Astrocyte (in vitro differentiated cells and primary cell): Measurements from ENCODE around the gene ADGRD2. TPM values are rescaled to one million over a fixed set of nuclear protein-coding genes. Genes with fewer than 3 reads are reported as not detected.

Experiments used
- DNase-seq: peaks from one replicate; pipeline ENCODE4 v3.0.0-alpha.2; 2010; ENCODE audit warnings: low read depth
- FAIRE-seq: peaks from 2 replicates; lab custom pipeline; 2011; peaks lifted over from hg19 to GRCh38; lab: Jason Lieb, UNC
- H2AFZ ChIP-seq: 2 replicates; pipeline ENCODE4 v1.6.0; 2012; ENCODE audit warnings: low read depth, low read length, inconsistent platforms
- H3K27ac ChIP-seq: 2 replicates; pipeline ENCODE4 v1.5.1; 2011; ENCODE audit warnings: low read depth, low read length, inconsistent platforms
- H3K27me3 ChIP-seq: 2 replicates; pipeline ENCODE4 v1.6.0; 2011; ENCODE audit warnings: low read length, inconsistent platforms; ENCODE audit not compliant: insufficient read depth
- H3K36me3 ChIP-seq: 2 replicates; pipeline ENCODE4 v1.5.1; 2011; ENCODE audit warnings: low read length, inconsistent platforms; ENCODE audit not compliant: insufficient read depth
- H3K4me1 ChIP-seq: 2 replicates; pipeline ENCODE4 v1.5.1; 2011; ENCODE audit warnings: low read length, inconsistent platforms; ENCODE audit not compliant: insufficient read depth
- H3K4me2 ChIP-seq: 2 replicates; pipeline ENCODE4 v1.6.0; 2012; ENCODE audit warnings: low read length, inconsistent platforms
- H3K4me3 ChIP-seq: 2 replicates; pipeline ENCODE4 v1.5.1; 2011; ENCODE audit warnings: low read depth, mild to moderate bottlenecking, low read length, inconsistent platforms; ENCODE audit not compliant: insufficient read depth
- H3K79me2 ChIP-seq: 2 replicates; pipeline ENCODE4 v1.6.0; 2012; ENCODE audit warnings: mild to moderate bottlenecking, low read length, inconsistent platforms; ENCODE audit not compliant: insufficient read depth
- H3K9ac ChIP-seq: 2 replicates; pipeline ENCODE4 v1.6.0; 2012; ENCODE audit warnings: mild to moderate bottlenecking, low read length, inconsistent platforms
- H3K9me3 ChIP-seq: 2 replicates; pipeline ENCODE4 v1.5.1; 2012; ENCODE audit warnings: low read depth, mild to moderate bottlenecking, low read length, inconsistent platforms; ENCODE audit not compliant: insufficient read depth
- H4K20me1 ChIP-seq: 2 replicates; pipeline ENCODE4 v1.6.0; 2012; ENCODE audit warnings: low read length, inconsistent platforms; ENCODE audit not compliant: insufficient read depth
- H3K27ac Mint-ChIP-seq: one replicate; pipeline ENCODE4 v1.8.0; 2021; ENCODE audit warnings: mild to moderate bottlenecking, mixed read lengths; ENCODE audit not compliant: unreplicated experiment
- H3K27me3 Mint-ChIP-seq: one replicate; pipeline ENCODE4 v1.8.0; 2021; ENCODE audit warnings: low read depth, mixed read lengths; ENCODE audit not compliant: unreplicated experiment
- H3K36me3 Mint-ChIP-seq: one replicate; pipeline ENCODE4 v1.8.0; 2021; ENCODE audit warnings: low read depth, mixed read lengths; ENCODE audit not compliant: unreplicated experiment
- H3K4me1 Mint-ChIP-seq: one replicate; pipeline ENCODE4 v1.8.0; 2021; ENCODE audit warnings: low read depth, mixed read lengths; ENCODE audit not compliant: unreplicated experiment
- H3K4me3 Mint-ChIP-seq: one replicate; pipeline ENCODE4 v1.8.0; 2021; ENCODE audit warnings: mild to moderate bottlenecking, moderate library complexity, mixed read lengths; ENCODE audit not compliant: unreplicated experiment
- H3K9me3 Mint-ChIP-seq: one replicate; pipeline ENCODE4 v1.8.0; 2021; ENCODE audit warnings: mild to moderate bottlenecking, mixed read lengths; ENCODE audit not compliant: unreplicated experiment
- CTCF ChIP-seq: IDR thresholded peaks from 2 replicates; pipeline ENCODE4 v1.5.1; 2011; ENCODE audit warnings: low read depth, mild to moderate bottlenecking, inconsistent platforms, low read length, moderate library complexity; ENCODE audit not compliant: insufficient read depth
- EZH2 ChIP-seq: IDR thresholded peaks from 2 replicates; pipeline ENCODE4 v1.6.1; 2012; ENCODE audit warnings: mild to moderate bottlenecking, low read length, inconsistent platforms; ENCODE audit not compliant: insufficient read depth
- total RNA-seq: library from RNA; stranded (reverse); gene quantifications from 2 replicates; pipeline ENCODE4 v1.2.1, GENCODE V29; 2021

The ADGRD2 gene
- total RNA-seq, 1 donor from 2014 or later: not detected

GRCh38 chr9:124520206-124520596 lies 70.0 kb downstream of the ADGRD2 start:
- no peaks in the 10 kb centered on the region for H3K9me3 ChIP-seq
- Mint-ChIP-seq H3K36me3 (peaks cover 29% of the 10 kb centered on the region), H3K9me3 (peaks cover 2% of the 10 kb centered on the region), H3K4me3 (peak overlapping the region; percentile 5), H3K27ac (no peak overlapping the region), H3K27me3 (peaks cover 4% of the 10 kb centered on the region), H3K4me1 (no peaks in the 10 kb centered on the region)
- H3K4me2 ChIP-seq: no peak overlapping the region
- DNase-seq (no peak), FAIRE-seq (no peak)
- H2AFZ ChIP-seq: no peak overlapping the region
- H3K79me2 ChIP-seq: no peaks in the 10 kb centered on the region
- H3K4me1 ChIP-seq: no peaks in the 10 kb centered on the region
- H3K27me3 ChIP-seq: peaks cover 10% of the 10 kb centered on the region
- H3K9ac ChIP-seq: no peak overlapping the region
- no peaks in the 10 kb centered on the region for H3K36me3 ChIP-seq
- no peak overlapping the region for H3K27ac ChIP-seq
- no peaks in the 10 kb centered on the region for H4K20me1 ChIP-seq
- no peak overlapping the region for H3K4me3 ChIP-seq
- no peak for TF ChIP-seq CTCF

- no peaks in the 10 kb centered on the region for H3K36me3 ChIP-seq
- peaks cover 2% of the 10 kb centered on the region for H3K9me3 Mint-ChIP-seq
- H3K27ac ChIP-seq: no peak overlapping the region
- H3K79me2 ChIP-seq: no peaks in the 10 kb centered on the region
- peaks cover 10% of the 10 kb centered on the region for H3K27me3 ChIP-seq
- no peak overlapping the region for H3K4me3 Mint-ChIP-seq
- TF ChIP-seq EZH2: no peak
- no peak for TF ChIP-seq CTCF
- H4K20me1 ChIP-seq: no peaks in the 10 kb centered on the region
- peaks cover 4% of the 10 kb centered on the region for H3K27me3 Mint-ChIP-seq
- no peak overlapping the region for H3K9ac ChIP-seq
- FAIRE-seq (no peak), DNase-seq (no peak)
- H3K4me3 ChIP-seq: no peak overlapping the region
- H3K4me1 ChIP-seq: no peaks in the 10 kb centered on the region
- no peaks in the 10 kb centered on the region for H3K4me1 Mint-ChIP-seq
- H3K9me3 ChIP-seq: no peaks in the 10 kb centered on the region
- H3K4me2 ChIP-seq: no peak overlapping the region
- H3K27ac Mint-ChIP-seq: no peak overlapping the region
- peaks cover 29% of the 10 kb centered on the region for H3K36me3 Mint-ChIP-seq
- no peak overlapping the region for H2AFZ ChIP-seq
Measured at GRCh38 chr9:124521142-124521541, 70.9 kb downstream of the ADGRD2 start.

GRCh38 chr9:124522121-124523098 lies 72.2 kb downstream of the ADGRD2 start:
- Histone ChIP-seq H3K4me3 (no peak overlapping the region), H3K4me1 (peaks cover 1% of the 10 kb centered on the region), H3K79me2 (no peaks in the 10 kb centered on the region), H3K4me2 (no peak overlapping the region), H4K20me1 (no peaks in the 10 kb centered on the region), H3K27ac (no peak overlapping the region), H3K27me3 (peaks cover 10% of the 10 kb centered on the region), H3K9ac (no peak overlapping the region), H3K36me3 (no peaks in the 10 kb centered on the region), H3K9me3 (no peaks in the 10 kb centered on the region), H2AFZ (no peak overlapping the region)
- DNase-seq (no peak), FAIRE-seq (no peak)
- no peak overlapping the region for H3K27ac Mint-ChIP-seq
- TF ChIP-seq EZH2 (no peak), CTCF (no peak)
- peaks cover 23% of the 10 kb centered on the region for H3K36me3 Mint-ChIP-seq
- peaks cover 2% of the 10 kb centered on the region for H3K4me1 Mint-ChIP-seq
- H3K9me3 Mint-ChIP-seq: peaks cover 2% of the 10 kb centered on the region
- no peak overlapping the region for H3K4me3 Mint-ChIP-seq
- H3K27me3 Mint-ChIP-seq: no peaks in the 10 kb centered on the region
